HK-2 (cell line): ENCODE data around the gene GPR33.
"Not testable (repeated sequence)": the region's sequence is repeated elsewhere in the genome, so short reads cannot be mapped to it uniquely, and the experiment has no call there.

ENCODE experiments used
- DNase-seq: peaks from one replicate; pipeline ENCODE4 v3.0.0-alpha.2; 2018; ENCODE audit not compliant: unreplicated experiment

The GPR33 gene, protein sequence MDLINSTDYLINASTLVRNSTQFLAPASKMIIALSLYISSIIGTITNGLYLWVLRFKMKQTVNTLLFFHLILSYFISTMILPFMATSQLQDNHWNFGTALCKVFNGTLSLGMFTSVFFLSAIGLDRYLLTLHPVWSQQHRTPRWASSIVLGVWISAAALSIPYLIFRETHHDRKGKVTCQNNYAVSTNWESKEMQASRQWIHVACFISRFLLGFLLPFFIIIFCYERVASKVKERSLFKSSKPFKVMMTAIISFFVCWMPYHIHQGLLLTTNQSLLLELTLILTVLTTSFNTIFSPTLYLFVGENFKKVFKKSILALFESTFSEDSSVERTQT

DNA sequence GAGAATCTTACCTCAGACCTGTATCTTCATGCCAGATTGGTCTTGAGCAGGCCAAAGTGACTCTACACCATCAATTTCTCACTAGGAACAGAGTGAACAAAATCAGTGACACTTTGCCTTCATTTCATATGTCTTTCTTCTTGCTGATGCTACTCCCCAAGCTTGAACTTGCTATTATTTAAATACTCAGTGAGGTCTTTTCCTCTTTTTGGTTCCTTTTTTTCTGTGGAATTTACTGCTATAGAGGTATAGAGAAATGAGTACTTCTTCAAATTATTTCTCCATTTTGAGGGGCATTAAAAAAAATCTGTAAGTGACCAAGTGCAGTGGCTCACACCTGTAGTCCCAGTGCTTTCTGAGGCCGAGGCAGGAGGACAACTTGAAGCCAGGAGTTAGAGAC, at the start of gene GPR33:
GPR33 (minus strand) TSS at position 154 of the 400 bp plus-strand sequence. CDS start 4,074 bp downstream, outside the sequence.
- no peak for DNase-seq

DNA sequence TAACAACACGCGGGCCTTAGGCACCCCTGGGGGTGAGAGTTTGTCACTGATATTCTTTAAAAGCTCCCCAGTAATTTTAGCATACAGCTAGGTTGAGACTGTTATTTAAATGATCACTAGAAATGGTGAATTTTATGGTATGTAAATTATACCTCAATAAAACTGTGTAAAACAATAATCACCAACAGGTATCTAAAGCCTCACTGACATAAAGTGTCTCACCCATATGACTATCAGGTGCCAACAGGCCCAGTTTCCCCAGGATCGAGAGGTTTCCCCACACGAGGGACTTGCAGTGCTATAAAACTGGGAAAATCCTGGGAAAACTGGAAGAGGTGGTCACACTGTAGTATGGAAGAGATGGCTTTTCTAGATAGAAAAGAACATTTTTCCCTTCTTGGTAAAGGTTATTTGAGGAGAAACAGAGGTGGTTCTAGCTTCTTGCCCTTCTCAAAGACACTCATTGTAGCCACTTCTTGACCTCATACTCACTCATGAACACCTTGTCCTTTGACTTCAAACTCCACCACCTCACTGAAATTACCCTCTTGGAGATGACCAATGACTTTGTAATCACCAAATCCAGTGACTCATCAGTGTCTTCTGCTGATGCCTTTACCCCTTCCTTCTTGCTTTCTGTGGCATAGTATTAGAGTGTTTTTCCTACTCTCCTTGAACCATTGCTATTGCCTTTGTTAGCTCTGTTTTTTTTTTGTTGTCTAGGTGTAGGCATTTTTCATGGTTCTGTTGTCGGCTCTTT, 48.5 kb upstream of the GPR33 start:
- DNase-seq: no peak

DNA sequence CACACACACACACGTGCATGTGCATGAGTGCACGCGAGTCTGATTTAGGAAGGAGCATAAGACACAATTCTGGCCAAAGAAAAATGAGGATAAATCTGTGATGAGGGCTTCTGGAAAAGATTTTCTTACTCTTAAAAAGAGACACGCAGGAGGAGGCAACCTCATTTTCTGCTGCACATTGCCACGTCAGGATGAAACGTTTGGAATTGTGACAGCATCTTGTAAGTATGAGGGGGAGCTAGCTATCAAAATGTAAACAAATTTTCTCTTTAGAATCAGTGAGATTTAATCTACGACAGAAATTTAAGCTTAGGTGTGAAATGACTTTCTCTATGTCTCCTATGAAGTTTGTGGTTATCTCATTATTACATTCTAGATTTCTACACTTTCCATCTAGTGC, 42.3 kb upstream of the GPR33 start:
- no peak for DNase-seq

DNA sequence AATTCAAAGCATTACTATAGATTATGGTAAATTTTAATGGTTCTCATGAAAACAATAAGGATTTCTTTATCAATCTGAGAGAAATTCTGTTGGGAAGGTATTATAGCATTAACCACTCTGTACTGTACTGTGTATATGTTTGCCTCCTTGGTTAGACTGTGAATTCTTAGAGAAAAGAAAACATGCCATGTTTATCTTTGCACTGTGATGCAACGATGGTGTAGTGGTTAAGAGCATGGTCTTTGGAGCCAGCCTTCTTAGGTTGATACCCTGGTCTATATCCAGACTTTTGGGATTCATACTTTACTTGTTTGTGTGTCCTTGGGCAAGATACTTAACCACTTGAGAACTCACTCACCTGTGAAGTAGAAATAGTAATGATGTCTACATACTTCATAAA, 41.2 kb upstream of the GPR33 start:
- DNase-seq: no peak

DNA sequence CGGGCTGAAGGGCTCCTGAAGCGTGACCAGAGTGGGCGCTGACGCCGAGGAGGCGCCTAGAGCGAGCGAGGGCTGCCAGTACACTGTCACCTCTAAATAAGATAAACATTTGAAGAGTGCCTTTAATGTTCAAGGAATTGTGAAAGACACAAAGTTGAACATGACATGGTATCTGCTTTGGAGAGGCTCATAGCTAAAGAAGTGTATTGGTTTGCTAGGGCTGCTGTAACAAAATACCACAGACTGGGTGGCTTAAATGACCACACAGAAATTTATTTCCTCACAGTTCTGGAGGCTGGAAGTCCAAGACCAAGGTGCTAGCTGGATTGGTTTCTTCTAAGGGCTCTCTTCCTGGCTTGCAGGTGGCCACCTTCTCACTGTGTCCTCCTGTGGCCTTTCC, 39.7 kb upstream of the GPR33 start:
- DNase-seq: no peak

DNA sequence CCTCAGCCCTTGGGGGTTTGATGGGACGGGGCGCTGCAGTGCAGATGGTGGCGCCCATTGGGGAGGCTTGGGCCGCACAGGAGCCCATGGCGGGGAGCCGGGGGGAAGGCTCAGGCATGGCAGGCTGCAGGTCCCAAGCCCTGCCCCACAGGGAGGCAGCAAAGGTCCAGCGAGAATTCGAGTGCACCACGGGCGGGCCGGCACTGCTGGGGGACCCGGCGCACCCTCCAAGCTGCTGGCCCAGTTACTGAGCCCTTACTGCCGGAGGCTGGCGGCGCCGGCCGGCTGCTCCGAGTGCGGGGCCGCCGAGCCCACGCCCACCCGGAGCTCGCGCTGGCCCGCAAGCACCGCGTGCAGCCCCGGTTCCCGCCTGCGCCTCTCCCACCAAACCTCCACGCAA, 39.2 kb upstream of the GPR33 start:
- DNase-seq: no peak

DNA sequence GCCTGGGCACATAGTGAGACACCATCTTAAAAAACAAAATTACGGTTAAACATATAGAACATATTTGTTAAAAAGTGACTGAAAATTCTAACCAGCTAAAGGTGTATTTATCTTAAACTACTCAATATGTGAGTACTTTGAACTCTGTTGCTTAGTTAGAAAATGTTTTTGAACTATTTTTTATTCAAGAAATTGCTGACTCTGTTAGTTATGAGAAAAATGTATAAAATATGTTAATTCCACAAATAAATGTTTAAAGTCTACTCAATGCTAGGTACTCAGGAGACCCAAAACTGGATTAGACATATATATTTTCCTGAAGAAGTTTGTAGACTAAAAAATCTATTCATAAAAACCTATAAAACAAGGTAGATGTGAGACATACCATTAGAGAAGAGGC, 23.0 kb upstream of the GPR33 start:
- no peak for DNase-seq

DNA sequence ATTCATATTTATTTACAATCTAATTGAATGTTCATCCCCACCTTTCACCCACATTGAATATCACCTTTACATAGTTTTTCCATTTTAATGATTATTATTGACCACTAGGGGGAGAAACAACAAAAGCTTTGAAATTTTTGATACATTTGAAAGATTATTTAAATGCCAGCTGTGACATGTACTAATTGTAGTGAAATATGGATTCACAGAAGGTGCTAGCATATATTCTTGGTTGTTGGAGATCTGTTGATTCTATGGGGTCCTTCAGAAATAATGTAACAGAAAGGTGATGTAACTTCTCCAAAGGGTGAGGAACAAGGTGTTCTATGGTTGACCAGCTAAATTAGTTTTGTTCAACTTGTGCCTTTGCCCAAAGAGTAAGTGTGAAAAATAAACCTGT, 22.4 kb upstream of the GPR33 start:
- no peak for DNase-seq

DNA sequence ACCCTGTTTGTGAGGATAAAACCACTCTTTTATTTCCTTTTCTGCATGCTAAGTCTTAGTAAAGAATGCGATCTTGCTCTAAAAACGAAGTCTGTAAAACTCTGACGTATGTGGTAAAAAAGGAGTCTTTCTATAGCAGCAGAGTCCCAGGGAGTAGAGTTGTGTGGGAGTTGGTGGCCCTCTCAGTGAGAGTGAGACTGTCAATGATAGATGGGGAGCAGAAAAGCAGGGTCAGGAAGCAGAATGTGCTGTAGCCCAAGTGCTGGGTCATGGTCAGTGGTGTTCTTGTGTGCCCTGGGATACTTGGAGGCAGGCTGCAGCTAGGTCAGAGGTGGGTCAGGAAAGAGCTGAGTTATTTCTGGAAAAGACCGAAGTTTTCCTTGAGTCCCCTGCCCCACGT, 20.3 kb upstream of the GPR33 start:
- DNase-seq: no peak

DNA sequence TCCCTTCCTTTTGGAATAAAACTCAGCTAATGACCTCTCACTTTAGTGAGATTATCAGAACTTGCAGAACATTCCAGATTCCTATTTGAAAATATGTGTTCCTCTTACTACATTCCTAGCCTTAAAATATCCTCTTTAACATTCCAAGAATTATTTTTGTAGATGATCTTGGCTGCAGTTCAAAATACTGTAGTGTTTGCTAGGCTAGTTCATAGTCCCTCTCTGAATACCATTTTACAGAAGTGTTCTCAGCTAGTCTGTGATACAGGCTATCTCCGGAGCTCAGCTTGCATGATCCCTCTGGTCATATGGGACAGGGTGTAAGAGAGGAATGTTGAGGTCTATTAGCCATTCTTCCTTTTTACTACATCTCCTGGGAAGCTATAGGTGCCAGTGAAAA, 17.6 kb upstream of the GPR33 start:
- no peak for DNase-seq

DNA sequence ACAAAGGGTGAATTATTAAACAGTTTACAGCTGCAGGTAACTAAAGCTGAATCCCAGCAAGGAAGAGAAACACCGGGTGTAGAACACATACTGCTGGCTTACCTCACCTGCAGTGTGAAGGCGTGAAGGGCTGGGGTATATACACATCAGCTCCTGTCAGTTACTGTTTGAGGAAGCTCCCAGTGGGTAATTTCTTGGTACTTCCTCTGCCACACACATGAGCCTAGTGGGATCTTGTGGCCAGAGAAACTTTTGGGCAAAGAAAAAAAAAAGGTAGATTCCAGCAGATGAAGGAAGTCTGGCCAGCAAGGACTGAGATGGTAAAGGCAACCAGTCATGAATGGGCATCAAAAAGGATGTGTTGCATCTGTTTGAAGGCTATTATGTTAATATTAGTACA, 14.0 kb upstream of the GPR33 start:
- no peak for DNase-seq

DNA sequence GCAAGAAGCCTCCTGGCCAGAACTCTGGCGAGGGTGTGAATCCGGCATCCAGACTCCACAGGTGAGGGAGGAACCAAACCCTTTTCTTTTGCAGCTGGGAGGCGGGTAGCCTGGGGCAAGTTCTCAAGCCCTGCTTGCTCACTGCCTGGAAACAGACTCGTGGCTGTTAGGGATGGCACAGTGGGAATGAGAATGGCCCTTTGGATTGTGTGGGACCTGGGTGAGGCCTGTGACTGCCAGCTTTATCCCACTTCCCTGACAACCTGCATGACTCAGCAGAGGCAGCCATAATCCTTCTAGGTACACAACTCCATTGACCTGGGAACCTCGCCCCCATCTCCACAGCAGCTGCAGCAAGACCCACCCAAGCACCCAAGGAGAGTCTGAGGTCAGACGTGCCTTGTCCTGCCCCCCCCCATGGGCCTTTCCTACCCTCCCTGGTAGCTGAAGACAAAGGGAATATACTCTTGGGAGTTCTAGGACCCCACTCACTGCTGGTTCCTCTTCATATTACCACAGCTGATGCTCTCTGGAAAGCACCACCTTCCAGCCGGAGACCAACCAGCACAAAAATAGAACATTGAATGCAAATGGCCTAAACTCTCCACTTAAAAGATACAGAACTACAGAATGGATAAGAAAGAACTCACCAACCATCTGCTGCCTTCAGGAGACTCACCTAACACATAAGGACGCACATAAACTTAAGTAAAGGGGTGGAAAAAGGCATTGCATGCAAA, 5.1 kb upstream of the GPR33 start:
- DNase-seq: no peak

DNA sequence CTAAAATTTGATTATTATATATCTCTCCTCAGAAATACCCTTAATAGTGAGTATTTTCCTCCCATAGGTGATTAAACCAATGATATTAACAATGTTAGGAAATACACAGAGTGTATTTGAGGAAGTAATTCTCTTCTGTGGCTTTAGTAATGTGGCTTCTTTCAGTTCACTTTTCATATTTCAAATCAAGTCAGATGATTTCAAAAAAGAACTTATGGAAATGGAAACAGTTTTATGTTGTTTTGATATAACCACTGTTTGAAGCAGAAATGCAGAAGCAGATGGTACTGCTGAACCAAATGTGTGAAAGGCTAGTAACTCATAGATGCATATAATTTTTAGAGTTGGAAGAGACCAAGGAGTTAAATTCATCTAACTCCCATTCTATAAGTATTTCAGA, 1.9 kb upstream of the GPR33 start:
- DNase-seq: no peak

DNA sequence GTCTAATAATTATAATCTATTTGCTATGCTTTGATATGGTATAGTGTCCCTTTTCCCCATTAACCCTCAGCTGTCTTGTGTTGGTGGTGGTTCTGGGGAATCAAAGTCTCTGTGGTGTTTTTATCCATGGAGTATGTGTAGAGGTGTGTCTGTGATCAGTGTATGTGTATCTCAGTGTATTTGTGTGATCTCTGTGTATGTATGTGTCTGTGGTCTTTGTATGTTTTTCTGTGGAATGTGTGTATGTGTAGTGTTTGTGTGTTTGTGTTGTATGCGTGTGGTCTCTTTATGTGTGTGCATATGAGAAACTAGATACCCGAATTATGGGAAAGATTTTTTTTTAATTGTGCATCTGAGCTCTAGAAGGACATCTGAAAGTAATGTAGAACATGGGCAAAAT, 1.1 kb downstream of the GPR33 start:
- no peak for DNase-seq

DNA sequence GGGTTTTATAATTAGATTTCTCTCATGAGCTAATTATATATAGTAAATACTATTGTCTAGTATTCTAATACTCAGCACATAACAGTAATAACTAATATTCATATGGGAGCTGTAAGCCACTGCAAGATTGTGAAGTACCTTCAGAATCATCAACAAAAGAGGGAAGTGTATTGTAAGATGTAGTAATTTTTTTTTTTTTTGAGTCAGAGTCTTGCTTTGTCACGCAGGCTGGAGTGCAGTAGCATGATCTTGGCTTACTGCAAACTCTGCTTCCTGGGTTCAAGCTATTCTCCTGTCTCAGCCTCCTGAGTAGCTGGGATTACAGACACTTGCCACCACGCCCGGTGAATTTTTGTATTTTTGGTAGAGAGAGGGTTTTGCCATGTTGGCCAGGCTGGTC, 3.1 kb downstream of the GPR33 start:
- DNase-seq: no peak

DNA sequence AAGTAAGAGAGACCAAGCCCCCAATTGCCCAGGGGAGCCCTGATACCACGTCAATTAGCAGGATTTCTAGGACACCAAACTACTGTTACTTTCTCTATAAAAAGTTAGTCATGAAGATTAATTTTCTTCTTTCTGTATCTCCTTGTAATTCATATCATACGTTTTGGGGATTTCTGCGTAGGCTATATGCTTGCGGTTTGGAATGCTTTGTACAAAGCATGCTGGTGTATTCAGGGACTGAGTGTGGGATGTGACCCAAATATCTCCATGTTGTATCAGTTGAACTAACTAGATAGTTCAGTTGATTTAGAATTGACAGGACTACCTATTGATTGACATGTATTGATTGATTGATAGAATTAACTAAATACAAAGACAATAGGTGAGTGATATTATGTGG, 7.7 kb downstream of the GPR33 start:
- DNase-seq: no peak

DNA sequence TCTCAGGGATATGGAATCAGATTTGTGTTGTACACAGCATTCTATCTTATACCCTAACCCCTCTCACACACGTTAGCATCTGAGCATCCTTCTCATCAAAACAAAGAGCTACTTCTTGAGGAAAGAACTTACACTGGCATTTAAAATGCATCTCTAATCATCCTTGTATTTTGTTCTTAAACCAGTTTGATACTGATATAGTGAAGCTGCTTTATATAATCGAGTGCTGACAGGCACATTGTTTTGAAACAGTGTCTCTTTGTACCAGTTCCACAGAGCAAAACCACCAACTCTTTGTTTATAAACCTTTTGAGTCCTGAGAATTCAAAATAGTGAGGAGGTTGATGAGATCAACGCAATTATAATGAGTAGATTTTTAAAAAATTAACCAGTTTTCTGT, 8.8 kb downstream of the GPR33 start:
- no peak for DNase-seq

DNA sequence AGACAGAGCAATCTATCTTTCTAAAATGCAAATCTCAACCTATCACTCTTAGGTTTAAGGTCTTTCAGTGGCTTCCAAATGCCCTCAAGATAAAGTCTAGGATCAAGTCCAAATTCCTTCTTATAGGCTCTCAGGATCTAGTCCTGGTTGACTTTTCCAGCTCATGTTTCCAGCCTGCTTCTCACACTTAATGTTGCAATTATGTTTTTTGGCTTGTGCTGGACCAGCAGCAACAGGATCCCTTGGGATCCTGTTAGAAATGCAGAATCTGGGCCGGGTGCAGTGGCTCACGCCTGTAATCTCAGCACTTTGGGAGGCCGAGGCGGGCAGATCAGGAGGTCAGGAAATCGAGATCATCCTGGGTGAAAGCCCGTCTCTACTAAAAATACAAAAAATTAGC, 10.6 kb downstream of the GPR33 start:
- no peak for DNase-seq

DNA sequence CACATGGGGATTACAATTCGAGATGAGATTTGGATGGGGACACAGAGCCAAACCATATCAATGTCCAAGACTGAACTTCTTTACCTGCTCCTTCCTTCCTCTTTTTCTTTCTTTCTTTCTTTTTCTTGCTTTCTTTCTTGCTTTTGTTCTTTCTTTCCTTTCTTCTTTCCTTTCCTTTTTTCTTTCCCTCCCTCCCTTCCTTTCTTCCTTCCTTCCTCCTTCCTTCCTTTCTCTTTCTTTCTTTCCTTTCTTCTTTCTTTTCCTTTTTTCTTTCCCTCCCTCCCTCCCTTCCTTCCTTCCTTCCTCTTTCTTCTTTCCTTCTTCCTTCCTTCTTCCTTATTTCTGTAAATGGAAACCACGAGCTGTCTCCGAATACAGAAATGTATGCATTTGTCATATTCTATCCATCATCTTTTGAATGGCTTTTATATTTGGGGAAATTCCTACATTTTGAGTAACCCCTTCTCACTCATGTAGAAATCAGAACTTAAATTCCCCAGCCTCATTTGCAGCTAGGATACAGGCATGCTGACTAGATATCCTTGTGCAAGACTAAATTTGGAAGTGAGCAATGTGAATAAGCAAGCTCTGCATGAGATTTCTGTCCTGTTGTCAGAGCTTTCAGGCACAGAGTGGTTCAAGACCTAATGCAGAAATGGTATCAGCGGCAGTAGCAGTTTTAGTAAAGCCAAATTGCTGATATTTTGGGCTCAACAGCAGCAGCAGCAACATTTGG, 11.5 kb downstream of the GPR33 start:
- DNase-seq: no peak

DNA sequence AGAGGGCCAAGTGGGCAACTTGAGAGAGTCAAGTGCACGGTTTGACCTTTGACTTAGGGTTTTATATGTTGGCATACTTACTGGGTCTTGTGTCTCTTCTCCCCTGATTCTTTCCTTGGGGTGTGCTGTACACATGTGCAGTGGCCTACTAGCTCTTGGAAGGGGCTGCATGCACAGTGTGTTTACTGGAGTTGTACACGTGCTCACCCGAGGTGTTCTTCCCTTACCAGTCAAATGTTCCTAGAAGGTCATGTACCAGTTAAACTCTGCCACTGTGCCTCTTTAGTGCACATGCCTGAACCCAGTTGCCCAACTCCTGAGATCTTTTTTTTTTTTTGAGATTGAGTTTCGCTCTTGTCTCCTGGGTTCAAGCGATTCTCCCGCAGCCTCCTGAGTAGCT, 21.3 kb downstream of the GPR33 start:
- DNase-seq: no peak

DNA sequence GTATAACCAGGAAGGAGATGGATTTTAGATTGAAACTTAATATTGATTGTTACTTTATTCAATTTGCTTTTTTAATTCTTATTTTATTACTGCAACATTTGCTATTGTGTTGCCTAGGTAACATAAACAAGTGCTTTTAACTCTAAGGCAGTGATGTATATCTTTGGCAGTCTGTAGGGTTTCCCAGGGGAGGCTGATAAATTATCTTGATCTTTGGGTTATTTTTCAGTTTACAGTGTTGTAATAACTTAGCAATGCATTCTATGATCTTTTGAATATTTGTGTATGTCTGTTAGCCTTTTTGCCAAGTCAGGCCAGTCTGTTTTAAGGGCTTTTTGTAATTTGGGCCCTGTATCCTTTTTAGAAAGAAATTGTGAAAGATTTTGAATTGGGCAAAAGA, 22.7 kb downstream of the GPR33 start:
- DNase-seq: no peak

DNA sequence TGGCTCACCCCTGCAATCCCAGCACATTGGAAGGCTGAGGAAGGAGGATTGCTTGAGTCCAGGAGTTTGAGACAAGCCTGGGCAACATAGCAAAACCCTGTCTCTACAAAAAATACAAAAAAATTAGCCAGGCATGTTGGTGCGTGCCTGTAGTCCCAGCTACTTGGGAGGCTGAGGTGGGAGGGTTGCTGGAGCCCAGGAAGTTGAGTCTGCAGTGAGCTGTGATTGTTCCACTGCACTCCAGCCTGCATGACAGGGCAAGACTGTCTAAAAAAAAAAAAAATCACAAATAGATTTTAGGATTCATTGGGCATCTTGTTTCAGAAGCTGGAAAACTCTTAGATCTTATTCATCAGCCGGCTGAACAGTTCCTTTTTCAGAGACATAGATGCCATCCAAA, 25.4 kb downstream of the GPR33 start:
- not testable (repeated sequence) for DNase-seq
